22Rv1 (cell line): ENCODE measurements around the gene MAP2K2.

Source experiments
- ZFX ChIP-seq: fragments of 450-650 bp; IDR thresholded peaks from 2 replicates; pipeline ENCODE4 v1.6.1; 2017; ENCODE audit warnings: antibody characterized with exemption, borderline replicate concordance
- TF ChIP-seq, protein P1 (sequence below): fragments of 450-650 bp; IDR thresholded peaks from 2 replicates; pipeline ENCODE4 v1.5.1; 2017; ENCODE audit warnings: mild to moderate bottlenecking

DNA sequence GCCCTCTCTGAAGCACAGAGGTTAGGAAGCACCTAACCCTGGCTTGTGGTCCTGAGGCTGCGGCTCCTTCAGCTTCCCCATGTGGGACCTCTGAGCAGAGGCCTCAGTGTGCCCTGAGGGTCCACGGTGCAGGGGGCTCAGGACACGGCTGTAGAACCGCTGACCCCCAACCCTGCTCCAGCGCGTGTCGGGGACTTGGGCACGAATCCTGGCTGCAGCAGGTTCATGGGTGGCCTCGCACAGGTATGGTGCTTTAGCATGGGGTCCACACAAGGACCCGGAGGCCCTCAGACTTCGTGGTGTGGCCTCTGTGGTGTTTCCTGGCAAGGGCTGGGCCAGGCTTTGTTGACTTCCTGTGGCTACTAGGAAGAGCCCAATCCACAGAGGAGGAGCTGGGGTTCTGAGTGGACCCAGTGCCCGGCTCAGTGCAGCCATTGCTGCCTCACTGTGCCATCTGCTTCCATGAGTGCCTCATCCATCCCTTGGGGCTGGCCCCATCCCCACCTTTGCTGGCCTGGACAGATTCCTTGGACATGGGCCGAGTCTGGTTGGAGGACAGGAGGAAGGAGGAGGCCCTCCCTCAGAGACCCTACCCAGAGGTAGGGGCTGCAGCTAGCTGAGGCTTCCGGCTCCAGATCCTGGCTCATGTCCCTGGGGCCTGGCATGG is 81.7 kb downstream of the MAP2K2 start:
- TF ChIP-seq, protein P1, sequence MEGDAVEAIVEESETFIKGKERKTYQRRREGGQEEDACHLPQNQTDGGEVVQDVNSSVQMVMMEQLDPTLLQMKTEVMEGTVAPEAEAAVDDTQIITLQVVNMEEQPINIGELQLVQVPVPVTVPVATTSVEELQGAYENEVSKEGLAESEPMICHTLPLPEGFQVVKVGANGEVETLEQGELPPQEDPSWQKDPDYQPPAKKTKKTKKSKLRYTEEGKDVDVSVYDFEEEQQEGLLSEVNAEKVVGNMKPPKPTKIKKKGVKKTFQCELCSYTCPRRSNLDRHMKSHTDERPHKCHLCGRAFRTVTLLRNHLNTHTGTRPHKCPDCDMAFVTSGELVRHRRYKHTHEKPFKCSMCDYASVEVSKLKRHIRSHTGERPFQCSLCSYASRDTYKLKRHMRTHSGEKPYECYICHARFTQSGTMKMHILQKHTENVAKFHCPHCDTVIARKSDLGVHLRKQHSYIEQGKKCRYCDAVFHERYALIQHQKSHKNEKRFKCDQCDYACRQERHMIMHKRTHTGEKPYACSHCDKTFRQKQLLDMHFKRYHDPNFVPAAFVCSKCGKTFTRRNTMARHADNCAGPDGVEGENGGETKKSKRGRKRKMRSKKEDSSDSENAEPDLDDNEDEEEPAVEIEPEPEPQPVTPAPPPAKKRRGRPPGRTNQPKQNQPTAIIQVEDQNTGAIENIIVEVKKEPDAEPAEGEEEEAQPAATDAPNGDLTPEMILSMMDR, result no peak
- no peak for TF ChIP-seq ZFX
